Activated CD4-positive, alpha-beta T cell treated with anti-CD3 and anti-CD28 coated beads, Interleukin-10, Interleukin-2, amounts not matched to agents 100 ng/mL and 50 ng/mL, durations not matched to agents 16 hours and 8 hours (primary cell): Measurements from ENCODE around the gene CCDC71L.
"Not testable (repeated sequence)": the region's sequence is repeated elsewhere in the genome, so short reads cannot be mapped to it uniquely, and the experiment has no call there.

Experiments used
- DNase-seq: peaks from one replicate; pipeline ENCODE4 v3.0.0-alpha.2; 2020

The CCDC71L gene

DNA sequence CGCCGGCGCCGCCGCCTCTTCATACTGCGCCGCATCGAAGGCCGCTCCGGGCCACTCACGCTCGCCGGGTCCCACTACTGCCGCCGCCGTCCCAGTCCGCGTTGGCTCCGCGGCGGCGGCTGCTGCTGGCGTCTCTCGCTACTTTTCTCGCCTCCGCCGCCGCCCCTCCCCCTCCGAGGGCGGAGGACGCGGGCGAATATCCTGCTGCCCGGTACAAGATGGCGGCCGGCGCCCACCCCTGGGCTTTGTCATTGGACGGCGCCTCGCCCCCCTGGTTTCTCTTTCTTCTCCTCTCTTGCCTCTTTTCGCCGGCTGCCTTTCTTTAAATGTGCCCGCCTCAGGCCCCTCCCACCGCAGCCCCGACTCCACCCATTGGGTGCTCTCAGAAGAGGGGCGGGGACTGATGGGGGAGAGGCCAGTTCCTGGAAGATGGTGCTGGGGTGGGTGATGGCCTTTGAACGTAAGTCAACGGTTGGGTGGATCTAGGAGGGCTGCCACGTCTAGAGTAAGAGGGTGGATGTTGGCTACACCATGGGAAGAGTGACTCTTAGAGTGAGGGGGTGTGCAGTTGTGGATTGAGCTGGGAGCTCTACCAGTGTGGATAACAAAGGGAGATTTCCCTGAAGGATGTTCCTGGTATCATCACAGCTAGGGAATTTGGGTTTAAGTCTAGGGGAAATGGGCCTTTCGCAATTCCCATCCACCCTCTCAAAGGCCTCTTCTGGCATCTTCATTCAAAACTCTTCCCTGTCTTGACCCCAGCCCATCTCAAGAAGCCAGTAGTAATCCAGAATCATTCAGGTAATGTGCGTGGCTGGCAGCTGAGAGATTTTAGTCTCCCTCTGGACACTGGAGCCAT, at the start of gene CCDC71L:
CCDC71L (minus strand) TSS at position 297 of the 859 bp plus-strand sequence; CDS start at position 35, 262 bp downstream.
- DNase-seq, result peak; percentile 95

DNA sequence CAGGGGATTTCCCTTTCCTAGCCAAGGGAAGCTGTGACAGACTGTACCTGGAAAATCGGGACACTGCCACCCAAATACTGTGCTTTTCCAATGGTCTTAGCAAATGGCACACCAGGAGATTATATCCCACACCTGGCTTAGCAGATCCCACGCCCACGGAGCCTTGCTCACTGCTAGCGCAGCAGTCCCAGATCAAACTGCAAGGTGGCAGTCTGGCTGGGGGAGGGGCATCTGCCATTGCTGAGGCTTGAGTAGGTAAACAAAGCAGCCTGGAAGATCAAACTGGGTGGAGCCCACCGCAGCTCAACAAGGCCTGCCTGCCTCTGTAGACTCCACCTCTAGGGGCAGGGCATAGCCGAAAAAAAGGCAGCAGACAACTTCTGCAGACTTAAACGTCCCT, 48.6 kb upstream of the CCDC71L start:
- DNase-seq, result not testable (repeated sequence)

DNA sequence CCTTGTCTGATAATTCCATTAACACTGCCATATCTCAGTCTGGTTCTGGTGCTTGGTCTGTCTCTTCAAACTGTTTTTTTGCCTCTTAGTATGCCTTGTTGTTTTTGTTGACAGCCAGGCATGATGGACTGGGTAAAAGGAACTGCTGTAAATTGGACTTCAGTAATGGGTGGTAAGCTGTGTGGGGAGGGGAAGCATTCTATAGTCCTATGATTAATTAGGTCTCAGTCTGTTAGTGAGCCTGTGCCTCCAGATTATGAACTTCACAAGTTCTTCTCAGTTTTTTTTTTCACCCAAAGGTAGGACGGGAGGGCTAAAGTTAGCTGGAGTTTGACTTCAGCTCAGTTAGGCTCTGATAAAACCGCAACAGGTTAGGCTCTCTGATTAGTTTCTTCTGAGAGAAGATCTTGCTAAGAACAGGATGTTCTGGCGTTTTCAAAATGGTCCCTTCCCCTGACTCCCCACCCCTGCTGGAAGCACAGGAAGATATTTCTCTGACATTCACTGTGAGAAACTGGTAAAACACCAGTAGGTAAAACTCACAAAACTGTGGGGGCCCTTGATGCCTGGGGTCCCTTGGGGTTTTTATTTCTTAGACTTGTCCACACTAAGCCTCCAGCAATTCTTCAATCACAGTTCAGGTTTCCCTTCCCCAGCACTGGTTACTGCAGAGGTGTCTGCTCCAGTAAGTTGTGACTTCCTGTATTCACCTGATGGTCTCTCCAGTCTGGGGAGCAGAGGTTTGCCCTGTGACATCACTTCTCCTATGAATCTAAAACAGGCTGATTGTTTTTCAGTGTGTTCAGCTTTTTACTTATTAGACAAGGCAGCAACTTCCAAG, 43.3 kb upstream of the CCDC71L start:
- DNase-seq, result peak; percentile 13

DNA sequence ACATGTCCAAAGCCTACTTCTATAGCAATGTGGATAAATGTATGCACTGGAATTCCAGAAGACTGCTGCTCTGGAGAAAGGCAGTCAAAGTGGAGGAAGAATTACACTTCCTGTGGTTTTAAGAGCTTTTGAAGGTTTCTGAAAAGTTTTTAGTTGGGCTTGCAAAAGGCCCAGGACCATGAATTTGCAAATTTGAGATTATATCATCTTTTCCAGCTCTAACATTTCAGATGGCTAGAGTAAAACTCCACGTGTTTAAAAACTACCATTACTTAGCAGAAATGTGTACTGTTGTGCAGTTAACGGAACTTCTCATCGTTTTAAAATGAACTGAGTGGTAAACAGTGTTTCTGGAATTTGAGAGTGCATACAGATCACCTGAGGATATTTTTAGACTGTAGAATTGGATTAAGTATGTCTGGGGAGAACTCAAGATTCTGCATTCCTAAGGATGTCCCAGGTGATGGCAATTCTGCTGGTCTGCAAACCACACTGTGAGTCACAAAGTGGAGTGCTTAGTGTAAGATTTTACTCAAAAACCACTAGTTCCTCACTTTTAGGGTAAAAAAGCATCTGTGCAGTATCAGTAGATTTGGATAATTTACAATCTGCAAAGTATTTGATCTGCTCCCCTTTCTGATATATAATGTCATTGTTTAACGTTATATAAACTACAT, 32.9 kb upstream of the CCDC71L start:
- DNase-seq, result no peak

DNA sequence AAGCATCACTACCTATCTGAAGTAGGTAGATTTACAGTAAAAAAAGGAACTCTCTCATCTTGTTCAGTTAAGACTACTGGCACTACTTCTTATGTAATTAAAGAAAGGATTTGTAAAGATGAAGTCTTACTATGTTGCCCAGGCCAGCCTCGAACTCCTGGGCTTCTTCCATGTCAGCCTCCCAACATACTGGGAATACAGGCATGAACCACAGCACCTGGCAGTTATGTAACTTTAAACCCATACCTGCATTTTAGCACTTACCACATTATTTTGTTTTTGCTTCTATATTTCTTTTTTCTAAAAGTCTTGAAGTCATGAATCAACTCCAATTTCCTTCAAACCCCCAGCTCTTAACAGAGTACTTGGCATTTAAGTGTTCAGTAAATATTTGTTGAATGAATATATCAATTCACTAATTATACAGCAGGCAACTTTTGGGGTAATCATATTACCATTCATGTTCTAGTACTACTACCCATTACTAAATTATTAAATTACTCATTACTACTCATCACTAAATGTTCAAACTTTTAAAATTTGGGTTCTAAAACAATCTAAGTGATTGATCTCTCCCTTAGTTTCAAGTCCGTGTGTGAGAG, 31.6 kb upstream of the CCDC71L start:
- DNase-seq, result no peak

DNA sequence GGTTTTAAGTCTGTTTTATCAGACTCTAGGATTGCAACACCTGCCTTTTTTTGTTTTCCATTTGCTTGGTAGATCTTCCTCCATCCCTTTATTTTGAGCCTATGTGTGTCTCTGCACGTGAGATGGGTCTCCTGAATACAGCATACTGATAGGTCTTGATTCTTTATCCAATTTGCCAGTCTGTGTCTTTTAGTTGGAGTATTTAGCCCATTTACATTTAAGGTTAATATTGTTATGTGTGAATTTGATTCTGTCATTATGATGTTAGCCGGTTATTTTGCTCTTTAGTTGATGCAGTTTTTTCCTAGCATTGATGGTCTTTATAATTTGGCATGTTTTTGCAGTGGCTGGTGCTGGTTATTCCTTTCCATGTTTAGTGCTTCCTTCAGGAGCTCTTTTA, 27.2 kb upstream of the CCDC71L start:
- DNase-seq, result not testable (repeated sequence)

DNA sequence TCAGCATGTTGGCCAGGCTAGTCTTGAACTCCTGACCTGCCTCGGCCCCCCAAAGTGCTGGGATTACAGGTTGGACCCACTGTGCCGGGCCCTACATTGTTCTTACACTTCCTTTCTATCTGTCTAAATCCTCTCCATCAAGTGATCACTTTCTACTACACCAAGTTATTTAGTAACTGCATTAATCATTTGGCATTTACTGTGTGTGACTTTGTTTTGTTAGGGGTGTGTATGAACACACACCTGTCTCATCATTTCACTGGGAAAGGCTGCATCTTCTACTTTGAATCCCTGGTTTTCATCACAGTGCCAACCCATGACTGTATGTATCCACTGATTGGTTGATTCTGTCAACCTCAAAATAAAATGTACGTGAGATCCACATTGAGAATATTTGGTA, 23.0 kb upstream of the CCDC71L start:
- no peak for DNase-seq

DNA sequence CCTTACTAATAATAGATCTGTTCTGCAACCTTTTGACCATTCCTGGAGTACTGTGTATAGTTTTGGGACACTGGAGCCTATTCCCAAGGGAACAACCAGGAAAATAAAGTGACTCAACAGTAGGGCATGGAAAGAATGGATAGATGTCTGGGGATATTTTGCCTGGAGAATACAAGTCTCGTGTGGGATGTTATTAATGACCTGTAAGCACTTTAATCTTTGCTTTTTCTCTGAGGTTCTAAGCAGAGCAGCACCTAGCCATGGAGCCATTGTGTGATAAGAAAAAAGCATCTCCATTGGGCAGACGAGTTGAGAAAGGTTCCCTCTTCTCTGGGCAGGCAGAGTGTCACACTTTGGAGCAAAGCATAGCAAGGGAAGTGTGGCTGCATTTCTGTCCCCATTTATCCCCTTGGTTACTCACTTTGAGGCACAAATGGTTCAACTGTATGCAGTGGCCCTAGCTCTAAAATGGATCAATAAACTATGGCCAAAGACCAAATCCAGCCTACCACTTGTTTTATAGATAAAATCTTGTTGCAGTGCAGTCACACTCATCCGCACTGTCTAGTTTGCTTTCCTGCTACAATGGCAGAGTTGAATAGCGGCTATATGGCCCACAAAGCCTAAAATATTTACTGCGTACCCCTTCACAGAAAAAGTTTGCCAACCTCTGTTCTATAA, 21.0 kb upstream of the CCDC71L start:
- no peak for DNase-seq

DNA sequence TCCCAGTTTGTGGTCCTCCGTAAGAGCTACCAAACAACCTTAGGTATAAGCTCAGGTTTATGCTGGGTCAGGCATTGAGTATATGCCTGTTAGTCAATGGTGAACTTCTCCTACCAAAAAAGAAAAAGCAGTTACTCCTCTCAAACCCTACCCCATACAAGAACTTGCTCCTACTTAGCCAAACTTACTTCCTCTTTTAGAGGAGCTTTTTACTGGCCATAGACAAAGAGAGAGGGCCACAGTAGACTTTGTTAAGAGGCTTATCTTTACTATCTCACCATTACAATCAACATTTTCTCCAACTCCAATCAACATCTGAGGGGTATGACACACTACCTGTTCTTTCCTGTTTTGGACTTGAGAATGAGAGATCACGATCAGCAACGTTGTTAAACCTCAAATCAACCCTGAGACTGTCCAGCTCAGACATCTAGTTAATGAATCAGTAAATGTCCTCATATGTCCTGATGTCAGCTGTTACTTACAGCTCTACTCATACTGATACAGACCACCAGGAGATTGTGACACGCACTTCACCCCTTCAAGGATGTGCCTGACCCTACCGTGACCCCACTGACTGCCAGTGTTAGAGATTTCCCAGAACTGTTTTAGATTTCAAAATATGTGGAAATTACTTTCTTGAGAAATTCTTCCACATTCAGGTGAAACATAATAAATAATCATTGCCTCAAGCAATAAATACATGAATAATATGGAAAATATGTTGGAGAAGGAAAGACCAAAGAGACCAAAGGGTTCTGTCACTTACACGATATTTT, 18.4 kb upstream of the CCDC71L start:
- DNase-seq, result peak; percentile 16

DNA sequence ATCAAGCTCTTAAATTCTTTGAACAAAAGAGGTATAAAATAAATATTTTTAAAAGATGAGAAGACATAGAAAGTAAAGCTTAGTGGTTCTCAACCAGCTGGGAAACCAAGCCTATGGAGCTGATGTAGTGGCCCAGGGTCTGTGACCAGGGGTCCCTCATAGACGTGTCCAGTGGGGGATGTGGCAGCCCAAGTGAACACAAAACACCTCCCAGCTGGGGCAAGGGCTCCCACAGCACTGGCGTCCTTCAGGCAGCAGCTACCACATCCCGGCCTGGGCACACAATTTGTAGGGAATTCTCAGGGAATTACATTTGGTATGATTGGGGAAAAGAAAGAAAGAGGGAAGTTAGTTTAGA, 17.8 kb upstream of the CCDC71L start:
- no peak for DNase-seq

DNA sequence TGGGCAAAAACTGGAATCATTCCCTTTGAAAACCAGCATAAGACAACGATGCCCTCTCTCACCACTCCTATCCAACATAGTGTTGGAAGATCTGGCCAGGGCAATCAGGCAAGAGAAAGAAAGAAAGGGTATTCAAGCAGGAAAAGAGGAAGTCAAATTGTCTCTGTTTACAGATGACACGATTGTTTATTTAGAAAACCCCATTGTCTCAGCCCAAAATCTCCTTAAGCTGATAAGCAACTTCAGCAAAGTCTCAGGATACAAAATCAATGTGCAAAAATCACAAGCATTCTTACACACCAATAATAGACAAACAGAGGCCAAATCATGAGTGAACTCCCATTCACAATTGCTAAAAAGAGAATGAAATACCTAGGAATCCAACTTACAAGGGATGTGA, 15.5 kb upstream of the CCDC71L start:
- not testable (repeated sequence) for DNase-seq

DNA sequence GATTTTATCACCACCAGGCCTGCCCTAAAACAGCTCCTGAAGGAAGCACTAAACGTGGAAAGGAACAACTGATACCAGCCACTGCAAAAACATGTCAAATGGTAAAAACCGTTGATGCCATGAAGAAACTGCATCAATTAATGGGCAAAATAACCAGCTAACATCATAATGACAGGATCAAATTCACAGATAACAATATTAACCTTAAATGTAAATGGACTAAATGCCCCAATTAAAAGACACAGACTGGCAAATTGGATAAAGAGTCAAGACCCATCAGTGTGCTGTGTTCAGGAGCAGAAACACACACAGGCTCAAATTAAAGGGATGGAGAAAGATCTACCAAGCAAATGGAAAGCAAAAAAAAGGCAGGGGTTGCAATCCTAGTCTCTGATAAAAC, 12.7 kb upstream of the CCDC71L start:
- not testable (repeated sequence) for DNase-seq

DNA sequence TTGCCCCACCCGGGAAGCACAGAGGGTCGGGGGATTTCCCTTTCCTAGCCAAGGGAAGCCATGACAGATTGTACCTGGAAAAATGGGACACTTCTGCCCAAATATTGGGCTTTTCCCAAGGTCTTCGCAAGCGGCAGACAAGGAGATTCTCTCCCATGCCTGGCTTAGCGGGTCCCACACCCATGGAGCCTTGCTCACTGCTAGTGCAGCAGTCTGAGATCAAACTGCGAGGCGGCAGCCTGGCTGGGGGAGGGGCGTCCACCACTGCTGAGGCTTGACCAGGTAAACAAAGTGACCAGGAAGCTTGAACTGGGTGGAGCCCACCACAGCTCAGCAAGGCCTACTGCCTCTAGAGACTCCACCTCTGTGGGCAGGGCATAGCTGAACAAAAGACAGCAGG, 11.0 kb upstream of the CCDC71L start:
- not testable (repeated sequence) for DNase-seq

DNA sequence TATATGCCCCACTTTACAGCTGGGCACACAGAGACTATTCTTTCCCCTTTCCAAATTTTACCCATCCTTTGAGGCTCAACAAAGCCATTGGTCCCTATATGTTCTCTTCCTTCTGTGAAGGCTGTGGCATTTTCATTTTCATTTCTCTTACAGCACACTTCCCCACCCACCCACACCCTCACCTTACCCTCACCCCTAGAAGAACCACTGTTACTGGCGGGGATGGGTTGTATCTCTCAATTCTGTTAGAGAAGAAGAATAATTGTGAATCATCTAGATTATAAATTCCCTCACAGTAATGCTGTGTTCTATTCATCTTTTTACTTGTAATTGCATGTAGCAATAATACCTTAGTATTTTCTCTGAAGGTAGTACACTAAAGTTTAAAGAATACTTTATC, 10.2 kb upstream of the CCDC71L start:
- no peak for DNase-seq

DNA sequence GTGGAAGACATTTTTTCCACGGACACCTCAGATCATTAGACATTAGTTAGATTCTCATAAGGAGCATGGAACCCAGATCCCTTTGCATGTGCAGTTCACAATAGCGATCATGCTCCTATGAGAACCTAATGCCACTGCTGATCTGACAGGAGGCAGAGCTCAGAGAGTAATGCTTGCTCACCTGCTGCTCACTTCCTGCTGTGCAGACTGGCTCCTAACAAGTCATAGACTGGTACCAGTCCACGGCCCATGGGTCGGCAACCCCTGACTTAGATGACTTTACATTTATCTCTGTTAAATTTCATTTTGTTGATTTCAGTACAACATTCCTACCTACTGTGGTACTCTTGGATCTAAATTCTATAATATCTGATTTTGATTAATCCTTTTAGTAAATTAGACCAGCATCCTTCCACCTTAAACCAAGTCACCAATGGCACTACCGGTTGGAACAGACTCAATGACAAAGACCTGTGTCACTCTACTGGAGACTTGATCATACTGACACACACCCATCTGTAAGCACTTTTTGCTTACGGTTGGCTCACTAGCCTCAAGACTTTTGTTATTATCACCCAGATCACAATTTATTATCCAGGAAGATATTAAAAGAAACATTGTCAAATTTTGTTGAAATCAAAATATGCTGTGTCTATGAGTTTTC, 8.0 kb upstream of the CCDC71L start:
- DNase-seq, result no peak

DNA sequence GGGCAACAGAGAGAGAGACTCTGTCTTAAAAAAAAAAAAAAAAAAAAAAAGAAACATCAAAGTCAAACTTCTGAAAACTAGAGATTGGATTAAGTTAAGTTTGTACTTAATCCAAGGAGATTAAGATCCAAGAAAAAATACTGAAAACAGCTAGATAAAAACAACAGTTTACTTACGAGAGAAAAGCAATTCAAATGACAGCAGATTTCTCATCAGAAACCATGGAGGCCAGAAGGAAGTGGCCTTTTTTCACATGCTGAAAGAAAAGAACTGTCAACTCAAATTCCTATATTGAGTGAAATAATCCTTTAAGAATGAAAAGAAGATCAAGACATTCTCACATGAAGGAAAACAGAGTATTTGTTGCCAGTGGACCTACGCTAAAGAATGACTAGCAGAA, 5.4 kb upstream of the CCDC71L start:
- DNase-seq, result no peak

DNA sequence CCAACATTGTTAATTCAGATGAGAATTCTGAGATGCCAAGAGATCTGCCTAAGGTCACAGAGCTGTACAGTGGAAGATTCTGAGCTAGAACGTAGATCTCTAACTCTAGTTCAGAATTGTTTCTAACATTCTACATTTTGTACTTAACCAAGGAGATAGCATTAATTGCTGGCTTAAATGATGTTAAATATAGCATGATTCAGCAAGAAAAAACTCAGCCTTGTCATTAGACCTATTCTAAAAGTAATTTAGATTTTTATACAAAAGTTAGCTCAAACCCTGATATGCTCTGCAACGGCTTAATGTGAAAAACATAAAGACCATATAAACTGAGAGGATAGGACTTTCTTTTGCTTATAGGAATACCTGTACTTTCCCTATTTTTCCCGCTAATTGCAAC, 3.4 kb upstream of the CCDC71L start:
- DNase-seq, result no peak

DNA sequence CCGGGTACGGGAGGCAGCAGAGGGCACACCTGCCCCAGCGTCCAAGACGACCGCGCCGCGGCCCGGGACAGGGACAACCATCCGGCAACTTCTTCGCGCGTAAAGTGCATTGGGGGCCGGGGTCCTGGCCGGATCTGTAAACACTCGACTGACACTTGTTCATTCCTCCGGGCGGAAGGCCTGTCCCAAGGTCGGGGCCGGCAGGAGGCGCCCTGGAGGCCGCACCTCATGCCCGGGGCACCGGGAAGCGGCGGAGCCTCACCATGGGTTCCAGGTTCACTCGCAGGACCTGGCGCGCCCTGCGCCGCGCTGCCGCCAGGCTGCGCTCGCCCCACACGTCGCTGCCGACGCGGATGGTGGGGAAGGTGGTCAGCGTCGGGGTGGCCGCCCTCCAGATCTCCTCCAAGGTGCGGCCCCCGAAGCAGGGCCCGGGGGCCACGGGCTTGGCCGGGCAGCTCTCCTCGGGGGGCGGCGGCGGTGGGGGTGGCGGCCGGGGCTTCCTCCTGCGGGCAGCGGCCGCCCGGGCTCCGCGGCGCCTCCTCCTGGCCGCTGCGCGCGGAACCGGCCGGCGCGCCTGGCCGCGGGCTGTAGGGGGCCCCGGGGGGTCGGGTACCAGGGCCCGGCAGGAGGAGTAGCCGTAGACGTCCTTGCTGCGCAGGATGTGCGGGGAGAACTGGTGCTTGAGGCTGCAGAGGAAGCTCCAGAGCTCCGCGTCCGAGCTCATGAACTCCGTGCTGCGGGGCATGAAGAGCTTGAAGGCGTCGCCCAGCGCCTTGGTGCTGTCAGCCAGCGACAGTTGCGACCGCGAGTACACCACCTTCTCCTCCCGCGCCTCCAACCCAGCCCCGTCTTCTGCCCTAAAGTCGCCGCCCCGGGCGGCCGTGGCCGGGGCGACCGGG, 746 bp downstream of the CCDC71L start:
- peak; percentile 92 for DNase-seq

DNA sequence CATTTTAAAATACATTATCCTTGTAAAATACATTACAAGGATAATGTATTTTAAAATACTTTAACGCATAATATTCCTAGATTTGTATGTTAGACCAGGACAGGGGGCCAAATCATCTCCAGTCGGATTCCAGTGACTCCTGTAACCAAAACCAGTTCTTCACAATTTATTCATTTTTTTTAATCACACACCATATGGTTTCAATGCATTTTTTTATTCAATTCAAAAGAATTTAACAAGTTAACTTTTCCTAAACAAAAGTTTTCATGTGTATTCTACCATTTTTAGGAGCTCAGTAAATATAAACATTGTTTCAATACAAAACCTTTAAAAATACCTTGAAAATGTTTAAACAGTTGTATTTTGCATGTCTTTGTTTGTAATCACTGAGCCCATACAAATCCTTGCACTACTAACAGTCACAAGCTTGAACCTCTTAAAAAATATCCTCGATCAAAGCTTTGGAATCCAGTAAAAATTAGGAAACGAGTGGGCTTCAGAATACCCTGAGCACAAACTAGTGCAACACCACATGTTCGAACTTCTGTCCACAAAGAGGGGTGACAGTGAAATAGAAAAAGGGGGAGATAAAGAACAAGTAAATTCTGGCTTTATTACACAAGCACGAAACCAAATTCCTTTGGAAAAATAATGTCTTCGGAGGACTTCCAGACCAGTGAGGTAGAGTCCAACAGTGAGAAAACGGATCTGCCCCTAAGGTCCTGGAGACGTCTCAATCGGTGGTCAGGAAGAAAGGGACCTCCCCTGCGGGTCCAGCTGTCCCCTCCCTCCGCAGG, 1.6 kb downstream of the CCDC71L start:
- DNase-seq, result no peak
